Breast epithelium (tissue), 3 donors: ENCODE data around the gene SH3BP5.

Experiments used
- POLR2A ChIP-seq: fragments of 450-650 bp; IDR thresholded peaks from one replicate; pipeline ENCODE4 v1.6.1; 2016; ENCODE audit warnings: antibody characterized with exemption, mild to moderate bottlenecking, moderate library complexity
- TF ChIP-seq, protein P1 (sequence below), 3 donors: fragments of 450-650 bp; IDR thresholded peaks; one replicate each; pipeline ENCODE4 v1.5.1; 2016 to 2017; ENCODE audit warnings: antibody characterized with exemption in 3 of 3, mild to moderate bottlenecking in 3 of 3, moderate library complexity in 3 of 3

DNA sequence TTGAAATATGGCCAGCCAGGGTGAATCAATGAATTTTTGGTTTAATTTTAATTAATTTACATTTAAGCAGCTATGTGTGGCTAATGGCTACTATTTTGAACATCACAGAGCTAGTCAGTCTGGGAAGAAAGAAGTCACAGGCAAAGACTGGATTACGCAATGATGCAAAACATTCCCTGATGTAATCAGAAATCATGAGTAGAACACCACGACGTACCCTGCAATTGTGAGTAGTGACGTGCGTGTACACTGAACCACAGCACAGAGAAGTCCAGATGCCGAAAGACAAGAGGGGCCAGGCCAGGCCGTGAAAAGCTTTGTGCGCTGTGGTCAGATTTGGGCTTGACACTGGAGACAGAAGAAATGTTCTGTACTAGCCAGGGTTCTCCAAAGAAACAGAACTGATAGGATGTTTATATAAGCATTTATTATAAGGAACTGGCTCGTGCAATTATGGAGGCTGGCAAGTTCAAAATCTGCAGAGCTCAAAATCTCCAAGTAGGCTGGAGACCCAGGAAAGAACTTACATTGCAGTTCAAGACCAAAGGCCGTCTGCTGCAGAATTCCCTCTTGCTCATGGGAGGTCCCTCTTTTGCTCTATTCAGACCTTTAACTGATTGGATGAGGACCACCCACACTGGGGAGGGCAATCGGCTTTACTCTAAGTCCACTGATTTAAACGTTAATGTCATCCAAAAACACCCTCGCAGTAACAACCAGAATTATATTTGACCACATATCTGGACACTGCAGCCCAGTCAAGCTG, 44.6 kb downstream of the SH3BP5 start:
- TF ChIP-seq, protein P1, sequence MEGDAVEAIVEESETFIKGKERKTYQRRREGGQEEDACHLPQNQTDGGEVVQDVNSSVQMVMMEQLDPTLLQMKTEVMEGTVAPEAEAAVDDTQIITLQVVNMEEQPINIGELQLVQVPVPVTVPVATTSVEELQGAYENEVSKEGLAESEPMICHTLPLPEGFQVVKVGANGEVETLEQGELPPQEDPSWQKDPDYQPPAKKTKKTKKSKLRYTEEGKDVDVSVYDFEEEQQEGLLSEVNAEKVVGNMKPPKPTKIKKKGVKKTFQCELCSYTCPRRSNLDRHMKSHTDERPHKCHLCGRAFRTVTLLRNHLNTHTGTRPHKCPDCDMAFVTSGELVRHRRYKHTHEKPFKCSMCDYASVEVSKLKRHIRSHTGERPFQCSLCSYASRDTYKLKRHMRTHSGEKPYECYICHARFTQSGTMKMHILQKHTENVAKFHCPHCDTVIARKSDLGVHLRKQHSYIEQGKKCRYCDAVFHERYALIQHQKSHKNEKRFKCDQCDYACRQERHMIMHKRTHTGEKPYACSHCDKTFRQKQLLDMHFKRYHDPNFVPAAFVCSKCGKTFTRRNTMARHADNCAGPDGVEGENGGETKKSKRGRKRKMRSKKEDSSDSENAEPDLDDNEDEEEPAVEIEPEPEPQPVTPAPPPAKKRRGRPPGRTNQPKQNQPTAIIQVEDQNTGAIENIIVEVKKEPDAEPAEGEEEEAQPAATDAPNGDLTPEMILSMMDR (IDR thresholded peaks at IDR 0.05) = no peak
- TF ChIP-seq POLR2A = no peak
